Hematopoietic multipotent progenitor cell (in vitro differentiated cells): ENCODE results near the gene IKZF2. TPM values are rescaled to one million over a fixed set of nuclear protein-coding genes. Genes with fewer than 3 reads are reported as not detected.
A peak's percentile ranks its signal among the peaks of the same experiment; 100 is the strongest.

Source experiments
- DNase-seq, 3 donors: peaks; one replicate each; pipeline ENCODE4 v3.0.0-alpha.2; 2011 to 2015; ENCODE audit warnings: low read depth in 2 of 3, low spot score in 2 of 3
- total RNA-seq: library from RNA; depleted of rRNA; stranded (reverse); fragments of >200 nt; gene quantifications from one replicate; pipeline ENCODE4 v1.2.3, GENCODE V29; 2012

The IKZF2 gene
- total RNA-seq, 1 donor = 43.1 TPM

GRCh38 chr2:213010106-213010779 is 141.2 kb downstream of the IKZF2 start:
- DNase-seq = no peak

GRCh38 chr2:213007290-213007838 is 144.0 kb downstream of the IKZF2 start:
- no peak for DNase-seq

- DNase-seq = no peak
Measured at GRCh38 chr2:213004197-213004821, 147.1 kb downstream of the IKZF2 start.

GRCh38 chr2:213002383-213002782 is 149.0 kb downstream of the IKZF2 start:
- no peak for DNase-seq

GRCh38 chr2:213001297-213001910 is 150.0 kb downstream of the IKZF2 start:
- DNase-seq = peak in 1 of 3 donors; percentile 58

- no peak for DNase-seq
Measured at GRCh38 chr2:212998626-212999359, 152.6 kb downstream of the IKZF2 start.

- no peak for DNase-seq
Measured at GRCh38 chr2:212997526-212998020, 153.8 kb downstream of the IKZF2 start.

GRCh38 chr2:212995920-212996319 is 155.5 kb downstream of the IKZF2 start:
- DNase-seq = no peak

- DNase-seq = no peak
Measured at GRCh38 chr2:212994976-212995375, 156.4 kb downstream of the IKZF2 start.

- no peak for DNase-seq
Measured at GRCh38 chr2:212991120-212991519, 160.3 kb downstream of the IKZF2 start.

- no peak for DNase-seq
Measured at GRCh38 chr2:212990697-212991096, 160.7 kb downstream of the IKZF2 start.

- DNase-seq = no peak
Measured at GRCh38 chr2:212987492-212987891, 163.9 kb downstream of the IKZF2 start.

GRCh38 chr2:212984129-212984528 is 167.3 kb downstream of the IKZF2 start:
- no peak for DNase-seq

- DNase-seq = peak in 2 of 3 donors; percentile 72 to 90
Measured at GRCh38 chr2:212979799-212980198, 171.6 kb downstream of the IKZF2 start.

GRCh38 chr2:212979046-212979612 is 172.3 kb downstream of the IKZF2 start:
- no peak for DNase-seq

- peak in 1 of 3 donors; percentile 35 for DNase-seq
Measured at GRCh38 chr2:212977152-212977551, 174.3 kb downstream of the IKZF2 start.

- DNase-seq = no peak
Measured at GRCh38 chr2:212975333-212975732, 176.1 kb downstream of the IKZF2 start.

- peak in 1 of 3 donors; percentile 37 for DNase-seq
Measured at GRCh38 chr2:212974692-212975091, 176.7 kb downstream of the IKZF2 start.

- DNase-seq = no peak
Measured at GRCh38 chr2:212973347-212973746, 178.1 kb downstream of the IKZF2 start.

GRCh38 chr2:212970132-212970531 is 181.3 kb downstream of the IKZF2 start:
- no peak for DNase-seq
